Amniotic stem cell (primary cell): ENCODE results near the gene PDRG1.

Experiments used
- DNase-seq: peaks from one replicate; lab custom pipeline; 2025; lab: John Stamatoyannopoulos, UW

The PDRG1 gene

DNA sequence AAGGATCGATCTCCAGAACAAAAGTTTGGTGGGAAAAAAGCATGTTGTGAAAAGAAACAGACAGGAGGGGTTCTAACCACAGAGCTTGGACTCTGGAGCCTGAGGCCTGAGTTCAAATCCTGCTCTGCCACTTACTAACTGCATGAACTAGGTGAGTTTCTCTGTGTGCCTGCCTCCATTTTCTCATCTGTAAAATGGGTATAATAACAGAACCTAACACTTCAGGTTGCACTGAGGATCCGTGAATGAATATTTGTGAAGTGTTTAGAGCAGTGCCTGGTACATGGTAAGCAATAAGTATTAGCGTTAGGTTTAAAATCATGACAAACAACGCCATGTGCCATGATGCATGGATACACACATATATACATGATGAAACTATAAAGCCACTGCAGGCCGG is 44.8 kb downstream of the PDRG1 start:
- no peak for DNase-seq

- no peak for DNase-seq
Observed at GRCh38 chr20:31906001-31906400, 45.8 kb downstream of the PDRG1 start.

DNA sequence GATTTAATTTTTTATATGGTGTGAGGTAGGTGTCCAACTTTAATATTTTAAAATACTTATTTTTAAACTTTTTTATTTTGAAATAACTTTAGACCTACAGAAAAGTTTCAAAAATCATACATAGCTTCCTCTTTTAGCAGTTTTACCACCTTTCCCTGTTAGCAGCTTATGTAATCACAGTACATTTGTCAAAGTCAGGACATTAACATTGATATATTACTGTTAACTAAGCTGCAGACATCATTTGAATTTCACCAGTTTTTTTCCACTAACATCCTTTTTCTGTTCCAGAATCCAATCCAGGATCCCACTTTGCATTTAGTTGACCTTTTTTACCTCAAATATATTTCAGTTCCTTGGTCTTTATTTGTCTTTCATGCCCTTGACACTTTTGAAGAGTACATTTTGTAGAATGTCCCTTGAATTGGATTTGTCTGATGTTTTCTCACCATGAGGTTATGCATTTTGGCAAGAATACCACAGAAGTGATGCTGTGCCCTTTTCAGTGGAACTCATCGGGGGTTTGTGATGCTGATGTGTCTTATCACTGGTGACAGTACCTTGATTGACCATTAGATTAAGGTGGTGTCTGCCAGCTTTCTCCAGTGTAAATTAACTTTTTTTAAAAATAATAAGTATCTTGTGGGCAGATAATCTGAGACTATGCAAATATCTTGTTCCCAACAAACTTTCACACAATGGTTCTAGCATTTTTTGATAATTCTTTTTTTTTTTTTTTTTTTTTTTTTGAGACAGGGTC is 48.0 kb downstream of the PDRG1 start:
- DNase-seq, result no peak

- no peak for DNase-seq
Observed at GRCh38 chr20:31901615-31902014, 50.2 kb downstream of the PDRG1 start.

DNA sequence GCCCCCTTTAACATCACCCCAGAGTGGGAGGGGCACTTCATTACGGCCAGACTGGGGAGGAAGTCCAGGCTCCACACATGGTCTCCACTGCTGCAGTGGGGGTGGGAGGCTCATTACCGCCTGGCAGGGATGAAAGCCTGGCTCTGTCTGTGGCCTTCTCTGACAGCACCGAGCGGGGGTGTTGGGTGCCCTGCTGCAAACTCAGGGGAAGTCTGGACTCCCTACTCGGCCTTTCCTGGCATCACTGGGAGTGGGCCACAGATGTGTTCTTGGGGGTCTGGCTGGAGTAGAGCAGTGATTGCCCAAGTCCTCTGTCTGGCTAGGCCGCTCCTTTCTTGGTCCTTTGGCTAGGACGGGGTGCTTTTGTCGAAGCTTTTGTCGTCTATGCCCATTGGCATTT is 54.3 kb downstream of the PDRG1 start:
- no peak for DNase-seq

DNA sequence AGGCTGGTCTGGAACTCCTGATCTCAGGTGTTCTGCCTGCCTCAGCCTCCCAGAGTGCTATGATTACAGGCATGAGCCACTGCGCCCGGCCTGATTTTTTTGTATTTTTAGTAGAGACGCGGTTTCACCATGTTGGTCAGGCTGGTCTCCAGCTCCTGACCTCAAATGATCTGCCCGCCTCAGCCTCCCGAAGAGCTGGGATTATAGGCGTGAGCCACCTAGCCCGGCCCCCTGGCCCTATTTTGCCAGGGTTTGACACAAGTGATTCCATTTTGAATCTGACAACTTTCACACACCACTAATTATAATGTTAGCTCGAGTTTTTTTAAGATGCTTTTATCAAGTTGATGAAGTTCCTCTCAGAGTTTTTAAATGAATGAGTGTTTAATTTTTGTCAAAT is 55.8 kb downstream of the PDRG1 start:
- DNase-seq, result no peak

DNA sequence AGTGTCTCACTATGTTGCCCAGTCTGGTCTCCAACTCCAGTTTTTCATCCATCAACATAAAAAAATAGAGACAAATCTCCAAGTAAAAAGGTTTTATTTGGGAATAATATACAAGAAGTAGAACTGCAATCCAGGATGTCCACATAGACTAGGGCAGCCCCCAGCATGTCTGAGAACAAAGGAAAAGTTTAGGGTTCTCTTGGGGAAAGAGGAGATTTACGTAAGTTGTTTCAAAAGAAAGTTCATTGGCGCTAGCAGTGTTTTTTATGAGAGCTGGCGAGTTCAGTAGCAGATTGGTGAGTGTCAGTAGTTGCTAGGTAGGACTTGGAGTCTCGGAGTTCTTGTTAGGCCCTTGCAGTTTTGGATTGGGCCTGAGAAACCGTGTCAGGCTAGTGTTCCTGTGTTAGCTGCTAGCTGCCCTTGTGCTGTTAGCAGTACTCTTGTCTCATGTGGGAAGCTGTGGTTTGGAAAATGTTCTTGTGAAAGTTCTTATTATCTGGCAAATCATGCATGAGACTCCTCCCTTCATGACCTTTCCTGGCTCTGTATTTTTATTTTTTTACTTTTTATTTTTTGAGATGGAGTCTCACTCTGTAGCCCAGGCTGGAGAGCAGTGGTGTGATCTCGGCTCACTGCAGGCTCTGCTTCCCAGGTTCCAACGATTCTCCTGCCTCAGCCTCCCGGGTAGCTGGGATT is 56.7 kb downstream of the PDRG1 start:
- DNase-seq, result no peak
